GM12878 (cell line): ENCODE results near the gene SORCS2. TPM values are rescaled to one million over a fixed set of nuclear protein-coding genes. Genes with fewer than 3 reads are reported as not detected.

Experiments
- ATAC-seq: fragments of 200-7000 bp; cut with Tn5 transposase; 3 replicates; pipeline ENCODE4 v1.9.1; 2020; ENCODE audit warnings: mild to moderate bottlenecking, moderate library complexity
- BruUV-seq: library from RNA; stranded (reverse); fragments of 400-500 nt; replicated peaks from 2 replicates; lab custom pipeline; 2021; lab: Mats Ljungman, UMichigan
- CTCF ChIA-PET: fragments of 300-600 bp; sonication (Branson Sonifier 250); formaldehyde crosslinking; extraction: SDS; loops from one replicate; lab custom pipeline; 2021; ENCODE audit warnings: inconsistent platforms; lab: Yijun Ruan, JAX
- POLR2A ChIA-PET: fragments of 350-600 bp; formaldehyde crosslinking; extraction: SDS; loops from one replicate; lab custom pipeline; 2021; ENCODE audit warnings: inconsistent platforms; lab: Charles Lee
- RAD21 ChIA-PET: fragments of 300-600 bp; sonication (Branson Sonifier 250); formaldehyde crosslinking; loops from one replicate; lab custom pipeline; 2023; ENCODE audit warnings: antibody characterized with exemption; ENCODE audit not compliant: unreplicated experiment; lab: Charles Lee
- SMC1A ChIA-PET: fragments of 300-600 bp; sonication (Branson Sonifier 250); formaldehyde crosslinking; loops from one replicate; lab custom pipeline; 2023; ENCODE audit not compliant: unreplicated experiment, uncharacterized antibody; lab: Charles Lee
- DNase-seq: peaks from one replicate; pipeline ENCODE4 v3.0.0-alpha.2; 2011; ENCODE audit warnings: low read depth, low spot score
- FAIRE-seq: peaks from 3 replicates; lab custom pipeline; 2011; peaks lifted over from hg19 to GRCh38; lab: Jason Lieb, UNC
- H2AFZ ChIP-seq: 2 replicates; pipeline ENCODE4 v1.6.0; 2011; ENCODE audit warnings: low read depth, low read length, control low read depth; ENCODE audit not compliant: control insufficient read depth
- H3K27ac ChIP-seq: 2 replicates; pipeline ENCODE4 v1.5.1; 2011; ENCODE audit warnings: control low read depth; ENCODE audit not compliant: control insufficient read depth, insufficient read depth
- H3K27me3 ChIP-seq, 2 experiments: replicated peaks in 1 of 2; 2 replicates each; pipeline versions ENCODE4 v1.6.0 to v1.6.1; 2011; ENCODE audit warnings: low read length in 1 of 2; ENCODE audit not compliant: control insufficient read depth in 2 of 2, insufficient read depth in 2 of 2
- H3K36me3 ChIP-seq, 2 experiments: 2 replicates each; pipeline ENCODE4 v1.5.1; 2011; ENCODE audit warnings: low read length in 1 of 2; ENCODE audit not compliant: control insufficient read depth in 2 of 2, insufficient read depth in 2 of 2
- H3K4me1 ChIP-seq: 2 replicates; pipeline ENCODE4 v1.6.1; 2011; ENCODE audit warnings: mild to moderate bottlenecking, low read length, moderate library complexity, mixed read lengths; ENCODE audit not compliant: control insufficient read depth, insufficient read depth
- H3K4me2 ChIP-seq: 2 replicates; pipeline ENCODE4 v1.6.0; 2011; ENCODE audit warnings: control low read depth; ENCODE audit not compliant: control insufficient read depth, insufficient read depth
- H3K4me3 ChIP-seq: fragments of 200-600 bp; sonication (generic); 2 replicates; pipeline ENCODE4 v1.5.1; 2016
- H3K79me2 ChIP-seq: 2 replicates; pipeline ENCODE4 v1.6.0; 2011; ENCODE audit warnings: low read length; ENCODE audit not compliant: control insufficient read depth, insufficient read depth
- H3K9ac ChIP-seq: 2 replicates; pipeline ENCODE4 v1.8.0; 2011; ENCODE audit warnings: low read length, control low read depth, mixed read lengths; ENCODE audit not compliant: control insufficient read depth, insufficient read depth
- H3K9me3 ChIP-seq: replicated peaks from 3 replicates; pipeline ENCODE4 v1.5.1; 2011; ENCODE audit warnings: mild to moderate bottlenecking, low read length; ENCODE audit not compliant: control insufficient read depth, insufficient read depth
- H4K20me1 ChIP-seq: 2 replicates; pipeline ENCODE4 v1.6.0; 2011; ENCODE audit not compliant: control insufficient read depth, insufficient read depth
- ATF2 ChIP-seq: IDR thresholded peaks from 2 replicates; pipeline ENCODE4 v1.6.1; 2012; ENCODE audit warnings: low read length, inconsistent platforms
- BCLAF1 ChIP-seq: fragments of 450-650 bp; IDR thresholded peaks from 2 replicates; pipeline ENCODE4 v1.6.1; 2017; ENCODE audit warnings: antibody characterized with exemption, mild to moderate bottlenecking, moderate library complexity
- CBX5 ChIP-seq: sonication (generic); IDR thresholded peaks from 2 replicates; pipeline ENCODE4 v1.6.1; 2016; ENCODE audit warnings: low read depth, moderate library complexity, mild to moderate bottlenecking, inconsistent platforms
- CREB1 ChIP-seq: IDR thresholded peaks from 2 replicates; pipeline ENCODE4 v1.6.1; 2012; ENCODE audit warnings: low read depth, mild to moderate bottlenecking, inconsistent platforms
- FOXK2 ChIP-seq: fragments of 450-650 bp; IDR thresholded peaks from 2 replicates; pipeline ENCODE4 v1.6.1; 2017; ENCODE audit warnings: mild to moderate bottlenecking, moderate library complexity
- IRF3 ChIP-seq: fragments of 450-650 bp; IDR thresholded peaks from 2 replicates; pipeline ENCODE4 v1.6.1; 2014; ENCODE audit warnings: mild to moderate bottlenecking
- MLLT1 ChIP-seq: fragments of 450-650 bp; IDR thresholded peaks from 2 replicates; pipeline ENCODE4 v1.6.1; 2016; ENCODE audit warnings: mild to moderate bottlenecking
- NBN ChIP-seq: fragments of 450-650 bp; IDR thresholded peaks from 2 replicates; pipeline ENCODE4 v1.6.1; 2016
- NR2C1 ChIP-seq: fragments of 450-650 bp; IDR thresholded peaks from 2 replicates; pipeline ENCODE4 v1.6.1; 2017; ENCODE audit warnings: antibody characterized with exemption, mild to moderate bottlenecking, moderate library complexity
- NR2F1 ChIP-seq: fragments of 450-650 bp; conservative IDR thresholded peaks from 2 replicates; pipeline ENCODE4 v1.6.1; 2017; ENCODE audit warnings: mild to moderate bottlenecking
- PKNOX1 ChIP-seq: fragments of 450-650 bp; IDR thresholded peaks from 2 replicates; pipeline ENCODE4 v1.6.1; 2016; ENCODE audit warnings: mild to moderate bottlenecking
- SMAD1 ChIP-seq: fragments of 450-650 bp; IDR thresholded peaks from 2 replicates; pipeline ENCODE4 v1.6.1; 2018; ENCODE audit warnings: mild to moderate bottlenecking, low read depth; ENCODE audit not compliant: partially characterized antibody
- SPI1 ChIP-seq: IDR thresholded peaks from 2 replicates; pipeline ENCODE4 v1.6.1; 2011; ENCODE audit warnings: low read depth, mild to moderate bottlenecking, low read length, moderate library complexity, borderline replicate concordance; ENCODE audit not compliant: insufficient read depth
- SREBF2 ChIP-seq: IDR thresholded peaks from 2 replicates; pipeline ENCODE4 v1.6.1; 2012; ENCODE audit warnings: mild to moderate bottlenecking, low read length
- ZBED1 ChIP-seq: IDR thresholded peaks from 2 replicates; pipeline ENCODE4 v1.6.1; 2016; ENCODE audit warnings: borderline replicate concordance
- ZNF207 ChIP-seq: fragments of 450-650 bp; IDR thresholded peaks from 2 replicates; pipeline ENCODE4 v1.6.1; 2014; ENCODE audit warnings: antibody characterized with exemption, mild to moderate bottlenecking, borderline replicate concordance
- ZNF217 ChIP-seq: fragments of 450-650 bp; IDR thresholded peaks from 2 replicates; pipeline ENCODE4 v1.6.1; 2017; ENCODE audit warnings: antibody characterized with exemption, mild to moderate bottlenecking
- ZNF384 ChIP-seq: IDR thresholded peaks from 2 replicates; pipeline ENCODE4 v1.6.1; 2012; ENCODE audit warnings: low read depth, mild to moderate bottlenecking, low read length, improper control_type of control experiment, borderline replicate concordance
- ZNF622 ChIP-seq: fragments of 450-650 bp; IDR thresholded peaks from 2 replicates; pipeline ENCODE4 v1.6.1; 2017; ENCODE audit warnings: mild to moderate bottlenecking, inconsistent platforms
- WGBS: methylation state at CpG from one replicate; pipeline ENCODE4 v1.1.6; 2016; ENCODE audit warnings: low lambda C conversion rate; ENCODE audit not compliant: insufficient replicate concordance, insufficient coverage; ENCODE audit errors: missing lambda C conversion rate; 5-methylcytosine and 5-hydroxymethylcytosine counted together
- in situ Hi-C: fragments of 300-500 bp; cut with MboI; formaldehyde crosslinking; loops from 9 replicates; pipeline ENCODE4 v1.14.3; 2018; ENCODE audit warnings: mixed read lengths
- intact Hi-C: fragments of 100-400 bp; cut with micrococcal nuclease; formaldehyde crosslinking; loops from one replicate; pipeline ENCODE4 v1.14.2; 2022; ENCODE audit not compliant: unreplicated experiment
- polyA plus RNA-seq, 11 experiments: library from polyadenylated mRNA; depleted of rRNA in 4 of 11; unstranded in 6 of 11; stranded (reverse) in 5 of 11; fragments of >200 nt; fragmentation: Nextera tagmentation in 4 of 11; fragmentation: Illumina TruSeq in 1 of 11; extraction: Ambion mirVana in 4 of 11; extraction: Trizol in 1 of 11; gene quantifications; 1 replicate in 1 of 11; 2 replicates in 10 of 11; pipeline versions ENCODE4 v1.2.1 to v1.2.3, GENCODE V29; 2011 to 2016; ENCODE audit warnings: inconsistent platforms in 2 of 11, missing spikeins in 2 of 11, low read depth in 1 of 11
- total RNA-seq, 4 experiments: library from RNA; depleted of rRNA in 3 of 4; stranded (reverse); fragments of >200 nt in 3 of 4; fragmentation: Illumina TruSeq in 1 of 4; extraction: Trizol in 1 of 4; gene quantifications; 2 replicates each; pipeline versions ENCODE4 v1.2.1 to v1.2.3, GENCODE V29; 2013 to 2021

Gene SORCS2
- total and polyA plus RNA-seq, 10 of the 15 experiments (the other 5 are each of a cell fraction or from before 2014, with no cell fraction given), result 0.01 to 0.15 (median 0.05) TPM; not detected in 5

GRCh38 chr4:7734651-7735260 lies 542.4 kb downstream of the SORCS2 start:
- FAIRE-seq (no peak), ATAC-seq (no peak), DNase-seq (no peak)
- H3K27me3 ChIP-seq, result no peaks in the 10 kb centered on the region; a peak in 2 of 4 replicates
- 10% methylated on average over 19 of the region's 20 CpGs for WGBS
- H3K4me2 ChIP-seq, result no peak overlapping the region
- ChIA-PET CTCF (no interaction called here), RAD21 (no interaction called here), SMC1A (no interaction called here), POLR2A (no interaction called here)
- in situ Hi-C loops, result no loop called here
- no peak overlapping the region for H3K9ac ChIP-seq
- no peak overlapping the region for H2AFZ ChIP-seq
- H3K4me3 ChIP-seq, result no peak overlapping the region
- BruUV-seq, result no TSS peak
- no peaks in the 10 kb centered on the region for H3K79me2 ChIP-seq
- H4K20me1 ChIP-seq, result no peaks in the 10 kb centered on the region
- no peaks in the 10 kb centered on the region for H3K9me3 ChIP-seq
- no peaks in the 10 kb centered on the region for H3K4me1 ChIP-seq
- intact Hi-C loops, result no loop called here
- no peaks in the 10 kb centered on the region for H3K36me3 ChIP-seq
- no peak overlapping the region for H3K27ac ChIP-seq
- TF ChIP-seq NR2C1, result no peak
- TF ChIP-seq CBX5, result no peak
- no peak for TF ChIP-seq ATF2
- TF ChIP-seq FOXK2, result no peak
- no peak for TF ChIP-seq SMAD1
- TF ChIP-seq ZNF217, result no peak
- no peak for TF ChIP-seq ZNF384
- TF ChIP-seq MLLT1, result no peak
- TF ChIP-seq SPI1, result no peak
- TF ChIP-seq NR2F1, result no peak
- no peak for TF ChIP-seq SREBF2
- TF ChIP-seq BCLAF1, result no peak
- TF ChIP-seq IRF3, result no peak
- TF ChIP-seq ZNF622, result no peak
- TF ChIP-seq ZBED1, result no peak
- no peak for TF ChIP-seq NBN
- TF ChIP-seq PKNOX1, result no peak
- no peak for TF ChIP-seq CREB1
- TF ChIP-seq ZNF207, result no peak
